Pulmonary artery endothelial cell (primary cell): Measurements from ENCODE around the gene EXOC1. TPM values are rescaled to one million over a fixed set of nuclear protein-coding genes. Genes with fewer than 3 reads are reported as not detected.
A peak's percentile ranks its signal among the peaks of the same experiment; 100 is the strongest.

ENCODE experiments used
- DNase-seq: peaks from one replicate; pipeline ENCODE4 v3.0.0-alpha.2; 2011; ENCODE audit warnings: low read depth, low spot score
- total RNA-seq: library from RNA; depleted of rRNA; stranded (reverse); fragments of >200 nt; gene quantifications from 2 replicates; pipeline ENCODE4 v1.2.3, GENCODE V29; 2014

EXOC1 gene
- total RNA-seq, 1 donor from 2014 or later = 50.2 TPM

GRCh38 chr4:55851885-55852284 is 1.6 kb upstream of the EXOC1 start:
- DNase-seq = no peak

DNA sequence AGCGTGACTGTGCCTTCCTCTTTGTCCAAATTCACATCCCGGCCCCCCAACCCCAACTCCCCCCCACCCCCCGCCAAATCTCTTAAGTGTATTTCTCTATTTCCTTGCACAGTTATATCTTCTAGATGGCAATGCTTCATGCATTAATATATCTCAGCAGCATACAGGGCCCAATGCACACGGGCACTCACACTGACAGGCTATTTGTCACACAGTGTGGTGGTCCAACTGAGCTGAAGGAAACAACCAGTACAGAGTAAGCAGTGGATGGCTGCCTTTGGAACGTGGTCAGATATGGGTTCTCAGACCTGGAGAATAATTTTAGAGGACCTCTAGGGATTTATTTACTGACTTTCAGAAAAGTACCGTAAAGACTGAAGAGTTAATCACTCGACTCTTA is 681 bp downstream of the EXOC1 start:
- no peak for DNase-seq

- no peak for DNase-seq
Observed at GRCh38 chr4:55857586-55857985, 4.1 kb downstream of the EXOC1 start.

GRCh38 chr4:55859711-55860110 is 6.3 kb downstream of the EXOC1 start:
- no peak for DNase-seq

DNA sequence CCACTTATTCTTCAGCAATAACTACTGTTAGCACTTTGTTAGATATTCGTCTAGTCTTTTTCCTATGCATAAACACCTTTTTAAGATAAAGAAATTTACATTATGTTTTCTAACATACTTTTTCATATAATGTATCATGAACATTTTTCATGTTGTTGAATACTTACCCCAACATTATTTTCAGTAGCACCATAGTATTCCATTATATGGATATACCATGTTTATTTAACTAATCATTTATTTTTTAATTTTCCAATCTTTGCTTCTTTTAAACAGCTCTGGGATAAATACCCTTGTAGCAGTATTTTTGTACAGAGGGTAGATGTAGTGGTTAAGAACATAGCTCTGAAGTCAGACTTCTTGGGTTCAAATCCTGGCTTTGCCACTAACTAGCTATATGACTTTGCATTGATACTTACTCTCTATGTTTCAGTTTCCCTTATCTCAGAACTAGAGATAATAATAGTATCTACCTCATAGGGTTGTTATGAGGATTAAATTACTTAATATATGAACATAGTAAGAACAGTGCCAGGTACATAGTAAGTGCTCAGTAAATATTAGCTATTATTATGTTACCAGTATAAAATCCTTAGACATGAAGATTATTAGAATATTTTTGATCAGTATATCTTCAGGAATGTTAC is 11.3 kb downstream of the EXOC1 start:
- DNase-seq = no peak

DNA sequence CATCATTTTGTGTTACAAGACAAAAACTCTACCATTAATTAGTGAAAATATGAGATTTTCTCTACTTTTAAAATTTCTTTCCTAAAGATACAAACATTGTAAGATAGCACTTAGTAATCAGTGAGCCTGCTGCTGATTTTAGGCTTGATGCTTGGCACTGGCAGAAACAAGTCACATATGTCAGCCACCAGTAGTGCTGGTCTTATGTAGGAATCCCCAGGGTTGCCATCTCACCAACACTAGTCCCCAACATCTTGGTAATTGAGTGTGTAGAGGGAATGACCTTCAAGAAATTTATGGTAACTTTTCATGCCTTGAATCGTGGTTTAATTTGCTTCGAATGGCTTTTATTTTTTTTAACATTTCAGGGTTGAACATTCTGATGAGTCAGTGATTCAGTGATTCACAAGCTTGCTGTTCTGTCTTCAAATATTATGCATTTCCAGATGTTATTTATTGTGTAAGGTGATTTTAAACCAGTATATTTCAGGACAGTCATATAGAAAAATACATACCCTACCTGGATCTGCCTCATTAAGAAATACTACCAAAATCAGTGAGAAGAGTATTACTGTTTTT is 11.9 kb downstream of the EXOC1 start:
- no peak for DNase-seq

DNA sequence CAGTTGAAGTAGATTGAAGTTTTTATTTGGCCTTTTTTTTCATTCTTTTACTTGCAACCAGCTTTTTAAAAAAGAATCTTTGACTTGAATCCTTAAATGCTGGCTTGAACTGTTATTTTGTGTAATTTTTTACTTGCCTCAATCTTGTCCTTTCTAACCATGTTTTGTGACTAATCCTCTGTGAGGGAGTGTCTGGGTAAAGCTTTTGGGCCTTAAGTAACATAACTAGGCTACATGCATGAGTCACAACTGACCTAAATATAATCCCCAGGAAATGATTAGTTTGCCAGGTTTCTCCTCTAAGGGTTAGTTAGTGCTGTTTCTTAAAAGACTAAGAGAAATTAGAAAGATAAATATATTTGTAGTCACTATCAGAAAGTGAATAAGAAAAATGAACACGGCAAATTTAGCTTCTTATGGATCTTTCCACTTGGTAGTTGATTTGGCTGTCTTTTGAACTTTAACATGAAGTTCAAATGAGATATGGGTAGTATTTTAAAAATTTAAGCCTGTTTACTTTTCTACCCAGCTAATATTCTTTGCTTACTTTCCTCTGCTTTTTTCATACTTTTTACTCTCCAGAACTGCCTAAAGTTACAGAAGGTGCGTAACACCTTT is 13.0 kb downstream of the EXOC1 start:
- peak; percentile 63 for DNase-seq

- peak; percentile 32 for DNase-seq
Observed at GRCh38 chr4:55866973-55867574, 13.6 kb downstream of the EXOC1 start.

DNA sequence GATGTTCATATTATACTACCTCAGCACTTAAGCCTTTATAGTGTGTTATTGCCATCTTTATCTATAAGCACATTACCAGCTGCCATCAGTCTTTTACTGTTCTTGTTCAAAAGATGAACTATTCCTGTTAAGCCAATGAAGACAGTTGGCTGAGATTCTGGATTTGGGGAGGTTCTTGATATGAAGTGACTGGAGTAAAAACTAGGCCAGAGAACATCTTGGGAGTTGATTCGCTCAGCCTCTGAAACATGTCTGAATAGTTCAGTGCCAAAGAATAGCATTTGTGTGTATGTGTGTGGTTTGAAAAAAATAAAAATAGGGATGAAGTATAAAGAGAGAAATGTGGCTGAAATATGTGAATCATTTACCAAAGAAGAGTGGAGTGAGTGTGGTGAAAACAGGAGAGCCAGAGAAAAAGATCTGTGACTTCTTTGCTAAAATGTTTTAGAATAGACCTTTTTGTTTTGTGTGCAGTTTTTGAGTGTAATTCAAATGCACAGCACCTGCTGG is 15.2 kb downstream of the EXOC1 start:
- DNase-seq = no peak

- DNase-seq = no peak
Observed at GRCh38 chr4:55871299-55871800, 17.9 kb downstream of the EXOC1 start.

DNA sequence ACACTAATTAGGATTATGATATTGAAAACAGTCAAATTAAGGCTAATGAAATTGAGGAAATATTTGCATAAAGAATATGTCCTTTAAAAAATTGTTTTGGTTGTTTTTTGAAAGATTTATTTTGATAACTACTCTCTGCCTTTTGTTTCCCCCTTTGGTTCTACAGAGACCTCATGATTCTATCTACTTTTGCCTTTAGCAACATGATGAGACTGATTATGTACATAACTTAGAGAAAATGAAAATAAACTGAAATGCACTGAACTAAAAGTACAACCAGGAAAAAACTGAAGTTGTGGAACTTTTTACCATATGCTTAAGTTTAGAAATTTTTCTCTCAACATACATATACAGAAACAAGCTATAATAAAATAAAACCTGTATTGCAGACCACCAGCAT is 21.4 kb downstream of the EXOC1 start:
- no peak for DNase-seq

- no peak for DNase-seq
Observed at GRCh38 chr4:55876387-55876786, 22.9 kb downstream of the EXOC1 start.

DNA sequence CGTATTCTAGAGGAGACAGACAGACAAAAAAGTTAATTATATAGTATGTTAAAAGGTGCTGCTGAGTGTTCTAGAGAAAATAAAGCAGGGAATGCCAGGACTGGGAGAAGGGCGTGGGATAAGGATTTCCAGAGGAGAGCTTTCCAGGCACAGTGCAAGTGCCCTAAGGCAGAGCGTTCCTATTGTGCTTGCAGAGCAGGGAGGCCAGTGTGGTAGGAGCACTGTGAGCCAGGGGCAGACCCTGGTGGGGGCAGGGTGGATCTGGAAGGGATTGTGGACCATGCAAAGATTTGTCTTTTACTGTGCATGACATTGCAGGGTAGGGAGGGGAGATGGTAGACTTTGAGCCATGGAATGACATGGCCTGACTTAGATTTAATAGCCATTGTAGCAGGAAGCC is 25.8 kb downstream of the EXOC1 start:
- DNase-seq = no peak

- DNase-seq = no peak
Observed at GRCh38 chr4:55880652-55881280, 27.3 kb downstream of the EXOC1 start.

DNA sequence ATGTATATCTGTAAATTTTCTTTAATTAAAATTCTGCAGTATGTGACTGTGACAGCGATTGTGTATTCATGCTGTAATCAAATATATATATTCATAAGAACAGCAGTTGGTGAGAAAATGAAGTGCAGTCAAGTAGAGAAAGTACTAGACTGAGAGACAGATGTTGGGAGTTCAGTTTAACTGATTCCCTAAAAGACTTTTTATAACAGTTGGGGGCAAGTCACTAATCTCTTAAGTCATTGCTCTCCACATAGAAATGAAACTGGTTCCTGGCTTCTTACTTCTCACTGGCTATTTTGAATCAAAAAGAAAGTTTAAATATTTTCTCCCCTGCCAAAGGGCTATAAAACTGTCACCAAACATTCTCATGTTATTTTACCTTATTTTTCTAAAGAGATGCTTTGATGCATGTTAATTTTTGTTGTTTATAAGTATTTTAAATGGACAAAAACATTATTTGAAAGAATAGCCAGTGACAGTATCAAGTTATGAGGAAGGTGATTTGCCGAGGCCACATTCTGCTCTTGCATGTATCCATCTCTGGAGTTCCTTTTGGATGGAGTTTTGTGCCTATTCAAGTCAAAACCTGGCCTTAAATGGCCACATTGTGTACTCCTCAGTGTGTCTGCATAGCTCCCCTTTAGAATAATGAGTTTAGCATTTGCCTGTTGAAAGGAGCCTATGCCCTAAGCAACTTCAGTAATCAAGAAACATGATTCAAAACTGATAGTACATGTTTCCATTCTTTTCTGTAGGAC is 30.8 kb downstream of the EXOC1 start:
- no peak for DNase-seq

- no peak for DNase-seq
Observed at GRCh38 chr4:55884851-55885219, 31.4 kb downstream of the EXOC1 start.

- DNase-seq = no peak
Observed at GRCh38 chr4:55887594-55887993, 34.1 kb downstream of the EXOC1 start.

DNA sequence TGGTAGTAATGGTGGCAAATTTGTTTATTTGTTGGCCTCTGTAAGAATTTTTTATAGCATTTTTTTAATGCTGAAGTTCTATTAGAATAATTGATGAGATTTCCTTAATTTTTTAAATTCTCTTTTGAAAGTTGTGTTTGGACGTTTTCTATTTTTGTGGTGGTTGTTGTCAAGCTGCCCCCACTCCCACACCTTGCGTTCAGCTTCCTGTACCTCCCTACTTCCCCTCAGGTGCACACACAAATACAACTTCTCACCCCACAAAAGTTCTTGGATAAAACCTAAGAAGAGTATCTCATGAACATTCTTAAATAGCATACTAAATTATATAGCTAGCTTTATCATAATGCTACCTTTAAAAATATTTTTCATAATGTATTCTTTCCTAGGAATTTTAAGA is 38.7 kb downstream of the EXOC1 start:
- no peak for DNase-seq

DNA sequence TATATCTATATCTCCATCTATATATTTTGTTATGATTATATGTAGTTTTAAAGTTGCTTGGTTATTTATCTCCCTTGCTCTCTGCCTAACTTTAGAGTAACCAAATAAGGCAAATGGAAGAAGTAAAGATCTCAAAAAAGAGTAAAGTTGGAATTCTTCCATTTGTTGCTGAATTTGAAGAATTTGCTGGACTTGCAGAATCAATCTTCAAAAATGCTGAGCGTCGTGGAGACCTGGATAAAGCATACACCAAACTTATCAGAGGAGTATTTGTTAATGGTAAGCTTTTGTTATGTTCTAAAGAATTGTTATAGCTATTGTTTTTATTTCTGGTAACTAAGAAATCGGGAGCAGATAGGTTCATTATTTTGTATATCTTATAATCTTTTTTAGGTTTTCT is 43.2 kb downstream of the EXOC1 start:
- no peak for DNase-seq

DNA sequence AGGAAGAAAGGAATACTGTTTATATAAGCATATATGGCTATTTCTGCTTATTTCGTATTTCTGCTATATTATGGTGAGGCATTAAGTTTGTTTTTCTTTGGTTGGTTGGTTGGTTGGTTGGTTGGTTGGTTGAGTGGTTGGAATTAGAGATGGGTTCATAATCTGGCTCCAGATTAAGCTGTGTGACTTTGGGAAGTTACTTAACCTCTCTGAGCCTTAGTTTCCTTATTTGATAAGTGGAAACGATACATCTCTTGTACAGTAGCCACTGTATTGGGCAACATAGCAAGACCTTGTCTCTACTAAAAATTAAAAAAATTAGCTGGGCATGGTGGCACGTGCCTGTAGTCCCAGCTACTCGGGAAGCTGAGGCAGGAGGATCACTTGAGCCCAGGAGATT is 49.2 kb downstream of the EXOC1 start:
- no peak for DNase-seq

DNA sequence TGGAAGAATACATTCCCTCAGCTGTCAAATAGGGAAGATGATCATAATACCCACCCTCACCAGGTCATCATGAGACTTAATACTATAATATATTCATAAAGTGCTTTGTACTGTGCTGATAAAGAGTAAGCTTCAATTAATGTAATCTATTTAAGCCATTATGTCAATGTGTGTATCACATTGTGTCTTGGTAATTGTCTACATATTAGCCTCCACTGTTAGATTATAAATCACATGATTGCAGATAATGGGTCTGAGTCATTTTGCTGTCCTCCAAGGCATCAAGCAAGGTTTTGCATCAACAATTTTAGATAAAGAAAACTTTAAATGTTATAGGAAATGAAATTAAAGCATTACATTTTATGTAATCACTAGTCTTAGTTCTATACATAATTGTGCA is 50.1 kb downstream of the EXOC1 start:
- DNase-seq = no peak
